GM12864 (cell line): Measurements from ENCODE around the gene EPAS1.

Experiments
- DNase-seq: peaks from one replicate; pipeline ENCODE4 v3.0.0-alpha.2; 2011; ENCODE audit warnings: low read depth
- H3K4me3 ChIP-seq: 2 replicates; pipeline ENCODE4 v1.5.1; 2011; ENCODE audit warnings: mild to moderate bottlenecking, low read depth, low read length, control low read depth
- TF ChIP-seq, protein P1 (sequence below): IDR thresholded peaks from 2 replicates; pipeline ENCODE4 v1.5.1; 2011; ENCODE audit warnings: low read depth, mild to moderate bottlenecking, moderate library complexity, low read length, control low read depth, inconsistent platforms; ENCODE audit errors: missing control alignments

Gene EPAS1

DNA sequence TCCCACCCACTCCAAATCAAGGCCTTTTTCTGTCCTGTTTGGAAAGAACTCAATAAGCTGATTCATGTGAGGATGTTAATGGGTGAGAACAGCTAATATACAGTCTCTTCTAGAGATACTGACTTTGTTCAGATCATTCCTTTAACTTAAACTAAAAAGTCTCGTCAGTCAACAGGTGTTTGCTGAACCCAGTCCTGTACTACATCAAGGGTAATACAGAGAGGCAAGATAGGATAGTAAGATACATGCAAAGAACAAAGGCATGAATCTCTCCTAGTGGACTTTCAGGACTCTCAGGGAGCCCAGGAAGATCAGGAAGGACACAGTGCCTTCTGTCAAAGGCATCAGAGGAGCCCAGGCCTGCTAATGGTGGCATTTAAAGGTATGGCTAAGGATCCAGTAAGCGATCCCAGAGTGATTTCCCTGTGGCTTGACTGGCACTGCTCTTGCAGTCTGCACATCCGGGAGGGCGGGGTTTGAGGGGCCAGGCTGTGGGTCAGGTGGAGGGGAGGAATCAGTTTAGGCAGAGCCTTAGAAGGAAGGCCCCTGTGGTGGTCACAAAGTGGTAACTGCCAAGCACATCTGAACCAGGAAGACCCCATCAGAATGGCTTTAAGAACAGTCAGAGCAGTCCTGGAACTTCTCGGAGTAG is 54.0 kb downstream of the EPAS1 start:
- H3K4me3 ChIP-seq: no peak overlapping the region
- TF ChIP-seq, protein P1, sequence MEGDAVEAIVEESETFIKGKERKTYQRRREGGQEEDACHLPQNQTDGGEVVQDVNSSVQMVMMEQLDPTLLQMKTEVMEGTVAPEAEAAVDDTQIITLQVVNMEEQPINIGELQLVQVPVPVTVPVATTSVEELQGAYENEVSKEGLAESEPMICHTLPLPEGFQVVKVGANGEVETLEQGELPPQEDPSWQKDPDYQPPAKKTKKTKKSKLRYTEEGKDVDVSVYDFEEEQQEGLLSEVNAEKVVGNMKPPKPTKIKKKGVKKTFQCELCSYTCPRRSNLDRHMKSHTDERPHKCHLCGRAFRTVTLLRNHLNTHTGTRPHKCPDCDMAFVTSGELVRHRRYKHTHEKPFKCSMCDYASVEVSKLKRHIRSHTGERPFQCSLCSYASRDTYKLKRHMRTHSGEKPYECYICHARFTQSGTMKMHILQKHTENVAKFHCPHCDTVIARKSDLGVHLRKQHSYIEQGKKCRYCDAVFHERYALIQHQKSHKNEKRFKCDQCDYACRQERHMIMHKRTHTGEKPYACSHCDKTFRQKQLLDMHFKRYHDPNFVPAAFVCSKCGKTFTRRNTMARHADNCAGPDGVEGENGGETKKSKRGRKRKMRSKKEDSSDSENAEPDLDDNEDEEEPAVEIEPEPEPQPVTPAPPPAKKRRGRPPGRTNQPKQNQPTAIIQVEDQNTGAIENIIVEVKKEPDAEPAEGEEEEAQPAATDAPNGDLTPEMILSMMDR: no peak
- no peak for DNase-seq

DNA sequence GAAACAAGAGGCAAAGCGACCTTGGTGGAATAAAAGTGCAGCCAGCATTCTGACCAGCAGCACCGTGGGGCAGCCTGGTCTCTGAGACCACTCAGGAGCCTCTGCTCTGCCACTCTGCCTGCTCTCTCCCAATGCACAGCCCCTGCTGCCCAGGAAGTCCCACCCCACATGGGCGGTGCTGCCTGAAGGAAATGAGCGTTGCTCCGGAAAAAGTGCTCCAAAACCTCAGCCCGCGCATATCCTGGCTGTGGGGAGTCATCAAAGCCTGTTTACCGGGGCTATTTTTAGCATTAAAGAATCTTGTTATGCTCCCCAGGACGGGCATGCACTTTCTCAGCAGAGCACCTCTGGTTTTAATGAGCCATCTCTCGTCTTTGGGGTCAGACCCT is 54.5 kb downstream of the EPAS1 start:
- no peak overlapping the region for H3K4me3 ChIP-seq
- no peak for DNase-seq
- TF ChIP-seq, protein P1: no peak

DNA sequence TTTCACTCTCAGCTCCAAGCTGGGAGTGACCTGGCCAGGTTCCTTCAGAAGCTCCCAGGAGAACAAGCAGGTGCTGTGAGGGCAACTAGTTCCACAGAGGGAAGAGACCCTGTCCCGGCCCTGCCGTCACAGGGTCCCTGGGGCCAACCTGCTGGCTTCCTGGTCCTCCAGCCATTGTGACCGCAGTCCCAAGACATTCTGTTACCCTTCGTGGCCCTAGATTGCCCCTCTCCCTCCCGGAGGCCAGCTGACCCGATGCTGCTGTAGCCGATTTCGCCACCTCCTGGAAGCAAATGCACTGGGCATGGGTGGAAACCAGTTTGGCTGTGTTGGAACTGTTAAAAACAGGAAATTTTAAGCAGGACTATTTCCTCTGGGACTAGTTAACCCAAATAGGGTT is 55.4 kb downstream of the EPAS1 start:
- no peak overlapping the region for H3K4me3 ChIP-seq
- DNase-seq: no peak
- TF ChIP-seq, protein P1: no peak

DNA sequence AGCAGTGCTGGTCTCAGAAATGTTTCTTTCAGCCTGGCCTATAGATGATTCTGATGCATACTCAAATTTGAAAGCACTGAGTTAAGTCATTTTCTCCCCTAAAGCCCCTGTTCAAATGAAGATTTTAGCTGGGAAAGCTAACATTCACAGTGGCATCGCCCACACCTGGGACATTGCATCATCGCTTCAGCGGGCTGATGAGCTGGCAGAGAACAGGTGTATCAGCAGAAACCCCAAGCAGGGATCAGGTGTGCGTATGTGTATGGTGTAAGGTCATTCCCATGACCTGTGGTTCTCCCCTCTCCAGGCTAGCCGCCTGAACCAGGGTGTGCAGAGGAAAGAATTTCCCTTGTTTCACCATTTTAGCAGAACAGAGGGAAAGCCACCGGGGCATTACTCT is 56.3 kb downstream of the EPAS1 start:
- no peak for DNase-seq
- TF ChIP-seq, protein P1: no peak
- no peak overlapping the region for H3K4me3 ChIP-seq

DNA sequence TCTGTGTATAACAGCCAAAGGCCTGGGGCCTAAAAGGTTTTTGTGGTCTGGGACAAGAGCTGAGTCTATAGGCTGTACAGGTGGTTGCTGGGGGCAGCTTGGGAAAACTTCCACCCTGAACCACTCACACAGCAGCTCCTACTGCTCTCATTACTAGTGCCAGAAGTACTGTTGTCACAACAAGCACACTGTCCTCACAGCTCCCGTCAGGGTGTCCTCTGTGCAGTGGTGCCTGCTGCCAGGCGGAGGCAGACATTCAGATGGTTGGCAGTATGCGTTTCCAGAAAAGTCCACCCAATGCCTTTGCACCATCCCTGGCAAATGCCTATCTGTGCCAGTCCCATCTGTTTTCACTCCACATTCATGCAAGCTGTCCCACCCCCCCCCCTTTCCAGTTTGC is 58.5 kb downstream of the EPAS1 start:
- DNase-seq: no peak
- no peak overlapping the region for H3K4me3 ChIP-seq
- TF ChIP-seq, protein P1: no peak

DNA sequence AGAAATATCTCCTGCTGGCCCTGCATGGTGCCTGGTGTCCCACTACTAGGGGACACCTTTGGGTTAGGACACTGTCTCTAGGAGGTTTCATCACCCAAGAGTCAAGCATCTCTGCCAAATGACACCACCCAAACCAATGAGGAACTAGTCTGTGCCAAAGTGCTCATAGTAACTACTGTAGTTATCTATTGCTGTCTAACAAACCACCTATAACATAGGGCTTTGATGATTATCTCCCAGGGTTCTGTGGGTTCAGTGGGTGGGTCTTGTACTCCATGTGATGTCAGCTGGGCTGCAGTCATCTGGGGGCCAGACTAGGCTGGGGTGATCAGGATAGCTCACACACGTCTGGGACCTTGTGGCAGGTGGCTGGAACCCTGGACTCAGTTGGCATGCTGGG is 59.8 kb downstream of the EPAS1 start:
- no peak for DNase-seq
- H3K4me3 ChIP-seq: no peak overlapping the region
- TF ChIP-seq, protein P1: no peak

DNA sequence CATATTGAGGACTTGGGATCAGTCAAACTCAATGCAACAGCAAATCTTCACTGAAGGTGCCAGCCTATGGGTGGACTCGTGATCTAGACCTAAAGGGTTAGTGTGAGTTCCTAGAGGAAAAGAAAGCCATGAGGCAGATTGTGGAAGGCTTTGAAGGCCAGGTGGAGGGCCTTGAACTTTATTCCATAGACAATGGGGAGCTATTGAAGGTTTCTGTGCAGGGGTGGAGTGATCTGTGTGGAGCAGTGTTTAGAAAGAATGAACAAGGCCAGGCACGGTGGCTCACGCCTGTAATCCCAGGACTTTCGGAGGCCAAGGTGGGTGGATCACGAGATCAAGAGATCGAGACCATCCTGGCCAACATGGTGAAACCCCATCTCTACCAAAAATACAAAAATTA is 61.5 kb downstream of the EPAS1 start:
- TF ChIP-seq, protein P1: no peak
- no peak for DNase-seq
- H3K4me3 ChIP-seq: no peak overlapping the region
